ENCODE results near the gene FAM124B.

Gene FAM124B

GRCh38 chr2:224401641-224402342 is at the start of gene FAM124B:
Gene FAM124B (minus strand): TSS chr2:224402107. CDS start chr2:224401768, 339 bp downstream.
- TF ChIP-seq CTCF (conservative IDR thresholded peaks at IDR 0.05; ENCODE audit: low read length): no peak
- no peak within 1 kb of the TSS for H3K4me3 ChIP-seq (ENCODE audit: low read length)
- peak; percentile 29 for DNase-seq (ENCODE audit: low read depth)

- peak; percentile 21 for DNase-seq (ENCODE audit: low read depth)
- TF ChIP-seq CTCF (conservative IDR thresholded peaks at IDR 0.05; ENCODE audit: low read length): peak; percentile 74
- no peak overlapping the region for H3K4me3 ChIP-seq (ENCODE audit: low read length)
Observed at GRCh38 chr2:224449212-224450147, 47.6 kb upstream of the FAM124B start.

- no peak for TF ChIP-seq CTCF (conservative IDR thresholded peaks at IDR 0.05; ENCODE audit: low read length)
- no peak overlapping the region for H3K4me3 ChIP-seq (ENCODE audit: low read length)
- DNase-seq (ENCODE audit: low read depth): no peak
Observed at GRCh38 chr2:224448236-224448635, 46.3 kb upstream of the FAM124B start.

DNA sequence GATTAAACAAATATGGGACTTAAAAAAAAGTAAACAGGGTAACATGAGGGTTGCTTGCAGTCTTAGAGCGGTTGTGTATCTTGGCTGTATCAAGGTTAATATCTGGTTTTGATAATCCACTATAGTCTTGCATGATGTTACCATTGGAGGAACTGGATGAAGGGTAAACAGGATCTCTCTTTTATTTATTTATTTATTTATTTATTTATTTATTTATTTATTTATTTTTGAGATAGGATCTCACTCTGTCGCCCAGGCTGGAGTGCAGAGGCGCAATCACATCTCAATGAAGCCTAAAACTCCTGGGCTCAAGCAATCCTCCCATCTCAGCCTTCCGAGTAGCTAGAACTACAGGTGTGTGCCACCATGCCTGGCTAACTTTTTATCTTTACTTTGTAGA is 42.9 kb upstream of the FAM124B start:
- no peak for DNase-seq (ENCODE audit: low read depth)
- no peak for TF ChIP-seq CTCF (conservative IDR thresholded peaks at IDR 0.05; ENCODE audit: low read length)
- no peak overlapping the region for H3K4me3 ChIP-seq (ENCODE audit: low read length)

DNA sequence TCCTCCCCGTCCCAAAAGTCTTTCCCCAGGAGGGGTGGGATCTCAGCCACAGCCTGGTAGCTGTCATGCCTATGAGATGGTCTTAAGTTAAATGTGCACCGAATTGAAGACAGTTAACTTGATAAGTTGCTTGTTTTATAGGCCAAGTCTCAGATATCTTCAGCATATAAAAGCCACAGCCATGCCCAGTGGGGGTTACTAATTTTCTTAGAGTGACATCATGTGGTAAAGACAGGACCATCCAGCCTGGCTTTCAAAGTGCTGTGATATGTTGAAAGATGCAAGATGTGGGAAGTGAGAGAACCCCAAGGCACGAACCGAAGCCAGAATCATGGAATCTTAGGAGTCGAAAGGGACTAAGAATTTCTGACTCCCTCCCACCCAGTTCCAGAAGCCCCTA is 42.1 kb upstream of the FAM124B start:
- H3K4me3 ChIP-seq (ENCODE audit: low read length): no peak overlapping the region
- DNase-seq (ENCODE audit: low read depth): no peak
- TF ChIP-seq CTCF (conservative IDR thresholded peaks at IDR 0.05; ENCODE audit: low read length): no peak

- peak; percentile 8 for DNase-seq (ENCODE audit: low read depth)
- H3K4me3 ChIP-seq (ENCODE audit: low read length): peak overlapping the region; percentile 55
- no peak for TF ChIP-seq CTCF (conservative IDR thresholded peaks at IDR 0.05; ENCODE audit: low read length)
Observed at GRCh38 chr2:224442071-224442967, 40.4 kb upstream of the FAM124B start.
